GM21737 (cell line): ENCODE measurements around the gene SLFN14.
"Not testable (repeated sequence)": the region's sequence is repeated elsewhere in the genome, so short reads cannot be mapped to it uniquely, and the experiment has no call there.

Experiments used
- ATAC-seq: cut with Tn5 transposase; IDR thresholded peaks from one replicate; pipeline ENCODE4 v1.9.1; 2021; ENCODE audit warnings: mild to moderate bottlenecking, moderate library complexity; ENCODE audit not compliant: unreplicated experiment

The SLFN14 gene

DNA sequence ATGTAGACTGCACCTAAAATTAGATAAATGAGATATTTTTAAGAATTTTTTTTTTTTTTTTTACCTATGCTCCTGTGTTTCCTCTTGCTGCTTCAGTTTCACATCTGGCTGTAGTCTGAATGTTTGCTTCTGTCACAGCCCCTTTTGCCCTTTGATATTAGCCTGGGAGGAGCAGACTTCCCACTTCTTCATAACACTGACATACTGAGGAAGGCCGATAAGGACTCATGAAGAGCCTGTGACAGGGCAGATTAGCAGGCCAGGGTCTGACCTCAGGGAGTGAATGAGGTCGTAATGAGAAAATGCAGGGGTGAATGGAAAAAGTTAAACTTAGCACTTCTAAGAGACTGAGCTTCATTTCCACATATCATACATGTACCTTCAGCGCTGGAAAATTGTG is at the start of gene SLFN14:
SLFN14 (minus strand) TSS at position 117 of the 400 bp plus-strand sequence. CDS start 2,757 bp downstream, outside the sequence.
- no peak for ATAC-seq

- no peak for ATAC-seq
Measured at GRCh38 chr17:35609831-35610230, 49.2 kb upstream of the SLFN14 start.

GRCh38 chr17:35607239-35607847 is 46.7 kb upstream of the SLFN14 start:
- ATAC-seq = no peak

- no peak for ATAC-seq
Measured at GRCh38 chr17:35605678-35606077, 45.1 kb upstream of the SLFN14 start.

DNA sequence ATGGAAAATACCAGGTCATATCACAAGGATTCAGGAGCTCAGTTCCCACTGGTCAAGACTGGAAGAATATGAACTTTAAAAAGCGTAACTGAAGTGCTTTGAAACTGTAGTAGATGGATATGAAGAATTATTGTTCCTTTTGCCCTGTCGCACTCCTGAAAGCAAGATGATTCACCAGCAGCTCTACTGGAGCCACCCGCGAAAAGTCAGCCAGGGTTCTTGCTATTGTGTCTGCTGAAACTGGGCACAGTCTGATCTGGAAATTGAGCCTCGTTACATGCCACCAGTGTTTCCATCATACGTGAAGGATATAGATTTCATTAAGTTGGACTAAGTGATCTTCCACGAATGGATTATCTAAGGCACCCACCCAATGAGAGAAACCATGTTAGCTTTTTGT is 43.1 kb upstream of the SLFN14 start:
- no peak for ATAC-seq

DNA sequence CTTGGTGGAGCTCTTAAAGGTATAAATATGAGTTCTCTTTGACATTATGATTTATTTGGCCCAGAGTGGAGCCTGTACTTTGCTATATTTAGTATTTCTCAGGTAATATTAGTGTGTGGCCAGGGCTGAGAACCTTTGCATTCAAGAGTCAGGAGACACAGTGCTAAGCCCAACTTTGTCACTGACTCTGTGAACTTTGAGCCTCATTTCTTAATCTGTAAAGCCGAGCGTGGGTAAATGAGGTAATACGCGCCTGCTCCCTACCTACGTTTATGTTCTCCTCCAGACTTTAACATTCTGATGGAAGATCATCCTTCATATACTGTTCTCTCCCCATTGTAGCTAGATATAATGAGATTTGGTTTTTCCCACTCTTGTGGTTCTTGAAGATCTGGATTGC is 37.0 kb upstream of the SLFN14 start:
- no peak for ATAC-seq

GRCh38 chr17:35596530-35597233 is 36.1 kb upstream of the SLFN14 start:
- no peak for ATAC-seq

DNA sequence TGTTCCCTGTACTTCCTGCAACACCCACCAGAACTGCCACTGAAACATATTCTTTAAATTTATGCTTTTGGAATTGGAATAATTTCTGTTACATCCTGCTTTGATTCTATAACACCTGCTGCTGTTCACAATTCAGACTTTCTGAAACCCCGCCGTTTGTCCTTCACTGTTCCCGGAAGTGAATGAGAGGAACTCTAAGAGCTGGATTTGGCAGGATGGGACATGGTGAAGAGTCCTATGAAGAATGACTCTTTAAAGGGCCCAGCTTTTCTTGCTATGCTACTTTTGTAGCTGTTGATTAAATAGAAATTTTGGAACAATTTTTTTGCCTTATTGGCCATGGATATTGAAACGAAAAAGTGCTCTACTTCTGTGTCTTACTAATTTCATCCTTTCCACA is 35.5 kb upstream of the SLFN14 start:
- no peak for ATAC-seq

- no peak for ATAC-seq
Measured at GRCh38 chr17:35588196-35588920, 27.7 kb upstream of the SLFN14 start.

GRCh38 chr17:35587074-35587961 is 26.7 kb upstream of the SLFN14 start, which contains the start of gene AP2B1:
Gene AP2B1 (plus strand): TSS chr17:35587322. CDS start chr17:35594031, 6,709 bp downstream.
- peak; percentile 74 for ATAC-seq

DNA sequence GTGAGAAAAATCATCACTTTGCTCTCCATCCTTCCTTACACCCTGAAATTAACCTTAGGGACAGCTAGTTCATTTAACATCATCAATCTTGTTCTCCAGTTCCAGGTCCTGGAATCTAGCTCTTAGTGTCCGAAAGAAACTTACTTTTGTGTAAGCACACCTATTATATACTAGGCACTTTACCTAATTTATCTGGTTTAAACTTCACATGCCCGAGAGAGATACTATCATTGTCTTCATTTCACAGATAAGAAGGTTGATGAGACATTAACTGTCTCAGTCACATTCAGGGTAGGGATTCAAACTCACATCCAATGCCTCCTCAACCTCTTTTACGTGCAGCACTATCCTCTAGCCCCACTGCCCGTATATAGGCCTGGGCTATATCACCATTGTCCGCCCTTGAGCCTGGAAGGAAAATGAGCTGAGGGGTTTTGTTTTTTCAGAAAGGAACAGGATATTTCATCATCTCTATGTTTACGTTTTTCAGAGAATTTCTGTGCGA is 26.0 kb upstream of the SLFN14 start:
- ATAC-seq = peak; percentile 6

DNA sequence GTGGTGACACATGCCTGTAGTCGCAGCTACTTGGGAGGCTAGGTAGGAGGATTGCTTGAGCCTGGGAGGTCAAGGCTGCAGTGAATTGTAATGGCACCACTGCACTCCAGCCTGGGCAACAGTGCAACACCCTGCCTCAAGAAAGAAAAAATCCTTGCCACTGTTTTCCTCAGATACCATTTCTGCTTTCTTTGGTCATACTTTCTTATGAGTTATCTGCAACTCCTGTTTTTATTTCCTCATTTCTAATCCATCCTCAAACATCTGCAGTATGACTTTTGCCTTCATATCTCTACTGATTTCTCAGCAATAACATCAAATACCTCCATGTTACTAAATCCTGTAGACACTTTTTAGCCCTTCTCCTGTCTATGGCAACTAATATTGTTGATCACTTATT is 23.4 kb upstream of the SLFN14 start:
- no peak for ATAC-seq

DNA sequence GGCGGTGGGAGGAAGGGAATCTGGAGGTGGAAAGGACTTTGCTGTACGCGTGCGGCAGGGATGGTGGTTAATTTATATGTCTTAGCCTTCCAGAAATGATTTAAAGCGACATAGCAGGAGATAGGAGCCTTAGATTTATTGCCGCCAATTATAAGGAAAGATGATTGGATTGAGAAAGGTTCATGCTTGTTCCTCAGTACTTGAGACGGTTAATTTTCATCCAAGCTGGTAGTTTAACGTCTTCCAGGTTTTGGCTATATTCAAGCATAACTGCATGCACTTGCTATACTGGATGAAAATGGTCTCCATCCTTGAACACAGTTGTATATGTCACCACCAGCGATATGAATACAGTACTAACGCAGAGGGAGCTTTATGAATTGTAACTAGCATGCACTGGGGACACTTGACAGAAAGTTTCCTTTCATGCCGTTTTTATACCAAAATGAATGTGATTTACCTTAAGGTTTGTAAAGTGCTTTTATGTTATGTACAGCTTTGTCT is 18.4 kb upstream of the SLFN14 start:
- ATAC-seq = no peak

DNA sequence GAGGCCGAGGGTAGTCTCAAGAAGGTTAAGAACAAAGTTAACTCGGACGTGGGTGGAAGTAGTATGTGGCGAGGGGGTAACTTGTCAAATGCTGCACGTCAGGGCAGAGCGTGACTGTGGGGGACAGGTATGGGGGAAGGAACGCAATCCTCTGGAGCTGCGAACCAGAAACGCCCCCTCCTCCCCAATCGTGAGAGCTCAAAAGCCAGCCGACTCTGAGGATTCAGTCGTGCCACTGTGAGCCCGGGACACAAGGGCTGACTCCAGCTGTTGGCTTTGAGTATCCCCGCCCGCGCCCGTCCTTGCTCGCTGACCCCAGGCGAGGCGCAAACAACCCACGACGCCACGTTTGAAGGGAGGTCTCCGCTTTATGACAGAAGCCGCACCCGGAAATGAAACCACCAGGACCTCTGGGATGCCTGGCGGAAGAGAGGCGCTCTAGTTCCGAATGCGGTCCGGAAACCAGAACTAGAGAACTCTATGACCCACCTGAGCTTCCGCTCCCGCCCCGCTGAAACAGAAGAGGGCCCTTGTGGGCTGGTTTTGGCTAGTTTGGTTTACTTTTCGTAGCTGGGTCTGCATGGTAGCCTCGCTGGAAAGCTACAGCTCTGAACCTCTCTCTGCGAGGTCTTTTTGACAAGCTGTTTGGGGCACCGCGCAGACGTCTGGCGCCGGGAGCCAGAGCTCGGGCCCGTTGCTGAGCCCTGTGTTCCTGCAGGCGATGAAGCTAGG is 17.7 kb upstream of the SLFN14 start, which contains the start of gene PEX12:
PEX12 (minus strand) TSS at position 375 of the 732 bp plus-strand sequence. CDS start 550 bp downstream, outside the sequence.
- ATAC-seq = peak; percentile 75

DNA sequence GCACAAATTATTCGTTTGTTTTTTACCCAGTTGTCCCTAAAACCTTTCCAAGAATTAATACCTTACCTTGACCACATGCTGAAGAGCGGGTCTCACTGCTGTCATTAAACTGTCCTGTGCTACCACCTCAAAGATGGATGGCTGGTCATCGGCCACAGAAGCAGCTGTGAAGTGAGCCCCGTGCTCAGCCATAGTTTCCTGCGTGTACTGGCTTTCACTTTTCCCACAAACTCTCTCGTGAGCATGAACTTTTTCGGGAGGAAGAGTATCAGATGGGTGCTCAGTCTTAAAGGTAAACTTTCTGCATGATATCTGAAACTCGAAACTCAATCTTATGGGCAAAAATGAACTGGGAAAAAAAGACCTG is 17.2 kb upstream of the SLFN14 start:
- no peak for ATAC-seq

DNA sequence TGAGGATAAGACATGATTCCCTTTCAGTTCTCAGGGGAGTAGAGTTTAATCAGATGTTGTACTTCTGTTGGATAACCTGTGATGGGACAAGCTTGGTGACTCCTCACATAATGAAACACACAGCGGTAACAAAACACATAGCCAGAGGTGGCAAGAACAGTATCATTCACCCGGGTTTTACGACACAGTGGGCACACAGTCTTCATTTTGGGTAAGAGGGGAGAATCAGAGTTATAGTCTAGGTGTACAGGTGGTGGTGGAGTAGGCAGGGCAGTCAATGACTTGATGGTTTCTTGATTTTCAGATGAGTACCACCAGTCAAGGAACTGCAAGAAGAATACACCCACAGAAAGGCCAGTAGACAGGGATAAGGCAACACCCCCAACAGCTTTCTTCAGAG is 15.1 kb upstream of the SLFN14 start:
- ATAC-seq = no peak

GRCh38 chr17:35569405-35569804 is 8.8 kb upstream of the SLFN14 start:
- ATAC-seq = no peak

GRCh38 chr17:35568561-35568960 is 7.9 kb upstream of the SLFN14 start:
- no peak for ATAC-seq

DNA sequence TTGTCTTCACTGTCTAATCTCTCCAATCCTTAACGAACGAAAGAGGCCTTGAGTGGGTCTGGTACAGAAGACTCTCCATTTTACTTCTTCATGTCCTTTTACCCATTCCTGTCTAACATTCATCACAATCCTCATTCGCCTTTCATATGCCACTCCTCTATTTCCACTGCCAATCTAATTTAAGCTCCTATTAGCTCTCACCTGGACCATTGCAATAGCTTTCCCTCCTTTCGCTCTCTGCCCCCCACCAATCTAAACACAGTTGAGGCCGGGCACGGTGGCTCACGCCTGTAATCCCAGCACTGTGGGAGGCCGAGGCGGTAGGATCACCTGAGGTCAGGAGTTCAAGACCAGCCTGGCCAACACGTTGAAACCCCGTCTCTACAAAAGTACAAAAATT is 6.3 kb upstream of the SLFN14 start:
- ATAC-seq = no peak

- ATAC-seq = not testable (repeated sequence)
Measured at GRCh38 chr17:35563181-35563580, 2.6 kb upstream of the SLFN14 start.
